HepG2 (cell line): ENCODE data around the gene PMEL. TPM values are rescaled to one million over a fixed set of nuclear protein-coding genes. Genes with fewer than 3 reads are reported as not detected.

ENCODE experiments used
- ATAC-seq: fragments of 200-7000 bp; cut with Tn5 transposase; 3 replicates; pipeline ENCODE4 v1.9.1; 2020; ENCODE audit warnings: mild to moderate bottlenecking, moderate library complexity
- BruUV-seq: library from RNA; stranded (reverse); fragments of 400-500 nt; replicated peaks from 2 replicates; lab custom pipeline; 2021; lab: Mats Ljungman, UMichigan
- CTCF ChIA-PET: fragments of 300-600 bp; formaldehyde crosslinking; extraction: SDS; loops from one replicate; lab custom pipeline; 2021; ENCODE audit warnings: low total read pairs, inconsistent platforms, low intra/inter-chr PET ratio; lab: Yijun Ruan, JAX
- POLR2A ChIA-PET: fragments of 350-600 bp; sonication (Branson Sonifier 250); formaldehyde crosslinking; loops from one replicate; lab custom pipeline; 2020; ENCODE audit warnings: antibody characterized with exemption, inconsistent platforms; lab: Yijun Ruan, JAX
- DNase-seq: peaks from one replicate; pipeline ENCODE4 v3.0.0-alpha.2; 2015; ENCODE audit warnings: low spot score
- FAIRE-seq: peaks from 3 replicates; lab custom pipeline; 2011; peaks lifted over from hg19 to GRCh38; lab: Jason Lieb, UNC
- H2AFZ ChIP-seq: one replicate; pipeline ENCODE4 v1.6.1; 2011; ENCODE audit warnings: low read length, inconsistent platforms
- H3K27ac ChIP-seq: fragments of 300-600 bp; 3 replicates; pipeline ENCODE4 v1.8.0; 2011; ENCODE audit warnings: mixed run types, mild to moderate bottlenecking, mixed read lengths, low read length, inconsistent platforms; ENCODE audit not compliant: insufficient read depth; ENCODE audit errors: extremely low read length
- H3K27me3 ChIP-seq, 2 experiments: fragments of 200-600 bp in 1 of 2; 2 replicates in 1 of 2; 3 replicates in 1 of 2; pipeline versions ENCODE4 v1.6.0 to v1.8.0; 2011; ENCODE audit warnings: low read length in 2 of 2, mild to moderate bottlenecking in 2 of 2, moderate library complexity in 2 of 2, inconsistent platforms in 1 of 2; ENCODE audit not compliant: insufficient read depth in 2 of 2, control insufficient read depth in 1 of 2
- H3K36me3 ChIP-seq, 2 experiments: fragments of 200-600 bp in 1 of 2; replicated peaks in 1 of 2; 2 replicates in 1 of 2; 3 replicates in 1 of 2; pipeline versions ENCODE4 v1.5.1 to v1.8.0; 2011; ENCODE audit warnings: low read length in 2 of 2, inconsistent platforms in 1 of 2; ENCODE audit not compliant: insufficient read depth in 2 of 2, control insufficient read depth in 1 of 2
- H3K4me1 ChIP-seq: 2 replicates; pipeline ENCODE4 v1.5.1; 2012; ENCODE audit warnings: low read length, inconsistent platforms; ENCODE audit not compliant: insufficient read depth
- H3K4me2 ChIP-seq: 2 replicates; pipeline ENCODE4 v1.6.0; 2011; ENCODE audit warnings: low read depth, low read length, inconsistent platforms
- H3K4me3 ChIP-seq, 3 experiments: fragments of 200-600 bp in 1 of 3; sonication (generic), shearing (Covaris generic) in 1 of 3; replicated peaks in 1 of 3; 2 replicates each; pipeline ENCODE4 v1.5.1; 2011 to 2016; ENCODE audit warnings: low read length in 3 of 3, inconsistent platforms in 2 of 3, low read depth in 2 of 3, mild to moderate bottlenecking in 2 of 3, control low read depth in 1 of 3, mixed read lengths in 1 of 3; ENCODE audit not compliant: insufficient read depth in 1 of 3
- H3K79me2 ChIP-seq: one replicate; pipeline ENCODE4 v1.6.1; 2011; ENCODE audit warnings: low read length, inconsistent platforms; ENCODE audit not compliant: insufficient read depth
- H3K9ac ChIP-seq: 2 replicates; pipeline ENCODE4 v1.6.0; 2011; ENCODE audit warnings: mild to moderate bottlenecking, low read depth, low read length, inconsistent platforms; ENCODE audit not compliant: insufficient read depth
- H3K9me3 ChIP-seq: 2 replicates; pipeline ENCODE4 v1.5.1; 2012; ENCODE audit warnings: mild to moderate bottlenecking, low read length
- H4K20me1 ChIP-seq: 2 replicates; pipeline ENCODE4 v1.6.0; 2011; ENCODE audit warnings: inconsistent platforms, mild to moderate bottlenecking, low read length, moderate library complexity; ENCODE audit not compliant: insufficient read depth
- CEBPB ChIP-seq: IDR thresholded peaks from 2 replicates; pipeline ENCODE4 v1.6.1; 2011; ENCODE audit warnings: low read depth, low read length, improper control_type of control experiment, borderline replicate concordance
- HDAC1 ChIP-seq: sonication (generic); formaldehyde crosslinking; IDR thresholded peaks from 2 replicates; pipeline ENCODE4 v1.5.1; 2020; ENCODE audit warnings: mild to moderate bottlenecking, missing genetic modification reagents
- KDM5A ChIP-seq: fragments of 200-600 bp; sonication (generic); IDR thresholded peaks from 2 replicates; pipeline ENCODE4 v1.7.0; 2018; ENCODE audit warnings: antibody characterized with exemption, mild to moderate bottlenecking, low read length, borderline replicate concordance
- MEIS1 ChIP-seq: sonication (generic); formaldehyde crosslinking; IDR thresholded peaks from 2 replicates; pipeline ENCODE4 v1.9.0; 2021; ENCODE audit warnings: mild to moderate bottlenecking, missing genetic modification reagents, moderate library complexity, borderline replicate concordance
- PHF20 ChIP-seq: sonication (generic); formaldehyde crosslinking; IDR thresholded peaks from 2 replicates; pipeline ENCODE4 v1.5.0; 2020; ENCODE audit warnings: mild to moderate bottlenecking, missing genetic modification reagents
- PHF8 ChIP-seq: sonication (generic); formaldehyde crosslinking; IDR thresholded peaks from 2 replicates; pipeline ENCODE4 v1.5.0; 2020; ENCODE audit warnings: missing genetic modification reagents
- POGZ ChIP-seq: sonication (generic); formaldehyde crosslinking; IDR thresholded peaks from 2 replicates; pipeline ENCODE4 v1.4.0; 2020; ENCODE audit warnings: mild to moderate bottlenecking, missing genetic modification reagents
- RBFOX2 ChIP-seq: fragments of 200-400 bp; formaldehyde crosslinking; IDR thresholded peaks from 2 replicates; pipeline ENCODE4 v1.6.1; 2017; ENCODE audit warnings: low read depth, mild to moderate bottlenecking, low read length
- SP1 ChIP-seq, 2 experiments: fragments of 450-650 bp in 1 of 2; sonication (generic) in 1 of 2; formaldehyde crosslinking in 1 of 2; IDR thresholded peaks; 2 replicates each; pipeline versions ENCODE4 v1.4.0 to v1.6.1; 2016 to 2020; ENCODE audit warnings: missing genetic modification reagents in 1 of 2
- SP5 ChIP-seq: IDR thresholded peaks from 2 replicates; pipeline ENCODE4 v1.6.1; 2016; ENCODE audit warnings: low read depth, borderline replicate concordance
- ZNF143 ChIP-seq: sonication (generic); formaldehyde crosslinking; IDR thresholded peaks from 2 replicates; pipeline ENCODE4 v1.4.0; 2020; ENCODE audit warnings: missing genetic modification reagents
- ZNF383 ChIP-seq: sonication (generic); formaldehyde crosslinking; IDR thresholded peaks from 2 replicates; pipeline ENCODE4 v1.4.0; 2020; ENCODE audit warnings: missing genetic modification reagents, mild to moderate bottlenecking, borderline replicate concordance
- ZNF430 ChIP-seq: sonication (generic); formaldehyde crosslinking; IDR thresholded peaks from 2 replicates; pipeline ENCODE4 v1.9.0; 2021; ENCODE audit warnings: mild to moderate bottlenecking, missing genetic modification reagents
- ZNF563 ChIP-seq: sonication (generic); formaldehyde crosslinking; IDR thresholded peaks from 2 replicates; pipeline ENCODE4 v1.8.0; 2022; ENCODE audit warnings: mild to moderate bottlenecking, moderate library complexity, missing genetic modification reagents
- WGBS: methylation state at CpG from one replicate; pipeline ENCODE4 v1.1.6; 2017; ENCODE audit warnings: low lambda C conversion rate; 5-methylcytosine and 5-hydroxymethylcytosine counted together
- in situ Hi-C: cut with HindIII; loops from 2 replicates; pipeline ENCODE4 v1.10.0; 2017; ENCODE audit warnings: low pct_unique_long_range_greater_than_20kb; ENCODE audit not compliant: extremely low pct_ligation_motif_present
- intact Hi-C: fragments of 100-400 bp; cut with micrococcal nuclease; formaldehyde crosslinking; loops from one replicate; pipeline ENCODE4 v1.10.0; 2022; ENCODE audit not compliant: unreplicated experiment
- polyA plus RNA-seq, 8 experiments: library from polyadenylated mRNA; depleted of rRNA in 3 of 8; stranded (reverse) in 7 of 8; unstranded in 1 of 8; fragments of >200 nt; fragmentation: Illumina TruSeq in 4 of 8; extraction: Trizol in 4 of 8; gene quantifications; 2 replicates each; pipeline versions ENCODE4 v1.2.1 to v1.2.3, GENCODE V29; 2011 to 2016; ENCODE audit warnings: low read depth in 4 of 8, missing spikeins in 1 of 8, mixed read lengths in 1 of 8; ENCODE audit not compliant: insufficient read depth in 1 of 8
- total RNA-seq, 5 experiments: library from RNA; depleted of rRNA; stranded (reverse); fragments of >200 nt; fragmentation: Illumina TruSeq; extraction: Trizol; gene quantifications; 2 replicates each; pipeline ENCODE4 v1.2.3, GENCODE V29; 2016; ENCODE audit warnings: low read depth in 1 of 5
- TF ChIP-seq, protein P1 (sequence below): sonication (generic); formaldehyde crosslinking; IDR thresholded peaks from 2 replicates; pipeline ENCODE4 v1.9.0; 2022; ENCODE audit warnings: missing genetic modification reagents, mild to moderate bottlenecking, borderline replicate concordance
- TF ChIP-seq, protein P2 (sequence below): sonication (generic); formaldehyde crosslinking; IDR thresholded peaks from 2 replicates; pipeline ENCODE4 v1.4.0; 2020; ENCODE audit warnings: missing genetic modification reagents
- TF ChIP-seq, protein P3 (sequence below): IDR thresholded peaks from 2 replicates; pipeline ENCODE4 v1.6.1; 2016; ENCODE audit warnings: low read depth, control low read depth

PMEL gene
- total and polyA plus RNA-seq, 2 of the 13 experiments (the other 11 are each of a cell fraction or from before 2014, with no cell fraction given), result 0.49 to 3.3 TPM

DNA sequence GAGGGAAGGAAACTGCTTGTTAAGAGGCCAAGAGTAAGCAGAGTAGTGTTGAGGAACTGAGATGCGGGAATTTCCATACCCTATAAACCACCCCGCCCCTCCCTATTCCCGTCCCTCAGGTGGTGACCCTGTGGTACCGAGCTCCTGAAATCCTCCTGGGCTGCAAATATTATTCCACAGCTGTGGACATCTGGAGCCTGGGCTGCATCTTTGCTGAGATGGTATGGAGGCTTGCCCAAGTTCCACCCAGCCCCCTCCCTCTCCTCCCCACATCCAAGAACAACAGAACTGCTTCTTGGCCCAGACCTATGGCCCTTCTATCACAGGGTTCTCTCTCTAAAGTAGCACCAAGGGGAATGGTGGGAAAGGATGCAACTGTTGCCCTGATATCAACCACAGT, 3.5 kb upstream of the PMEL start (continued):
- TF ChIP-seq, protein P1, sequence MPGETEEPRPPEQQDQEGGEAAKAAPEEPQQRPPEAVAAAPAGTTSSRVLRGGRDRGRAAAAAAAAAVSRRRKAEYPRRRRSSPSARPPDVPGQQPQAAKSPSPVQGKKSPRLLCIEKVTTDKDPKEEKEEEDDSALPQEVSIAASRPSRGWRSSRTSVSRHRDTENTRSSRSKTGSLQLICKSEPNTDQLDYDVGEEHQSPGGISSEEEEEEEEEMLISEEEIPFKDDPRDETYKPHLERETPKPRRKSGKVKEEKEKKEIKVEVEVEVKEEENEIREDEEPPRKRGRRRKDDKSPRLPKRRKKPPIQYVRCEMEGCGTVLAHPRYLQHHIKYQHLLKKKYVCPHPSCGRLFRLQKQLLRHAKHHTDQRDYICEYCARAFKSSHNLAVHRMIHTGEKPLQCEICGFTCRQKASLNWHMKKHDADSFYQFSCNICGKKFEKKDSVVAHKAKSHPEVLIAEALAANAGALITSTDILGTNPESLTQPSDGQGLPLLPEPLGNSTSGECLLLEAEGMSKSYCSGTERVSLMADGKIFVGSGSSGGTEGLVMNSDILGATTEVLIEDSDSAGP (CRISPR knock-in tag), result no peak
- TF ChIP-seq ZNF383 (CRISPR knock-in tag) (no peak), ZNF563 (no peak)
- TF ChIP-seq, protein P2, sequence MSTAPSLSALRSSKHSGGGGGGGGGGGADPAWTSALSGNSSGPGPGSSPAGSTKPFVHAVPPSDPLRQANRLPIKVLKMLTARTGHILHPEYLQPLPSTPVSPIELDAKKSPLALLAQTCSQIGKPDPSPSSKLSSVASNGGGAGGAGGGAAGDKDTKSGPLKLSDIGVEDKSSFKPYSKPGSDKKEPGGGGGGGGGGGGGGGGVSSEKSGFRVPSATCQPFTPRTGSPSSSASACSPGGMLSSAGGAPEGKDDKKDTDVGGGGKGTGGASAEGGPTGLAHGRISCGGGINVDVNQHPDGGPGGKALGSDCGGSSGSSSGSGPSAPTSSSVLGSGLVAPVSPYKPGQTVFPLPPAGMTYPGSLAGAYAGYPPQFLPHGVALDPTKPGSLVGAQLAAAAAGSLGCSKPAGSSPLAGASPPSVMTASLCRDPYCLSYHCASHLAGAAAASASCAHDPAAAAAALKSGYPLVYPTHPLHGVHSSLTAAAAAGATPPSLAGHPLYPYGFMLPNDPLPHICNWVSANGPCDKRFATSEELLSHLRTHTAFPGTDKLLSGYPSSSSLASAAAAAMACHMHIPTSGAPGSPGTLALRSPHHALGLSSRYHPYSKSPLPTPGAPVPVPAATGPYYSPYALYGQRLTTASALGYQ (CRISPR knock-in tag), result no peak

DNA sequence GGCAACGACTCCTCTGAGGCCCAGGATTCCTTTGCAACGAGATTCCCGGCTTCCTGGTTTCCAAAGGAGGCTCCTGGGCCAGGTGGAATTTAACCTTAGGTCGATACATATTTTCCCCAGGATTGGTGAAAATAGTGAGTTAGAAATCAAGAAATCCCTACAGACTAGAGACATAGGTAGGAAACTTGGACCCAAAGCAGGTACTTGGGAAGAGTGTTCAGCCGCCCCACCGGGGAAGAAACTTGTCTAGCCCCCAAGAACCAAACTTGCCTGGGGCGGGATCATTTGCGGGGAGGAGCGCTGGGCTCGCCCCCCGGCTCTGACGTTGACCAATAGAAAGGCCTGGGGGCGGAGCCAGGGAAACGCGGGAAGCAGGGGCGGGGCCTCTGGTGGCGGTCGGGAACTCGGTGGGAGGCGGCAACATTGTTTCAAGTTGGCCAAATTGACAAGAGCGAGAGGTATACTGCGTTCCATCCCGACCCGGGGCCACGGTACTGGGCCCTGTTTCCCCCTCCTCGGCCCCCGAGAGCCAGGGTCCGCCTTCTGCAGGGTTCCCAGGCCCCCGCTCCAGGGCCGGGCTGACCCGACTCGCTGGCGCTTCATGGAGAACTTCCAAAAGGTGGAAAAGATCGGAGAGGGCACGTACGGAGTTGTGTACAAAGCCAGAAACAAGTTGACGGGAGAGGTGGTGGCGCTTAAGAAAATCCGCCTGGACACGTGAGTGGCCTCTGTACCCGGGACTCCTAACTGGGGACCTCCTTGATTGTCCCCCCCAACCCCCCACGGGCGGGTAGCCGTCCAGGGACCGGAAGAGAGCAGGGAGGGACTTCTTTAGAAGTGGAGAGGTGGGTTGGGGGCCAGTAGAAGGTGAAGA, 803 bp upstream of the PMEL start, which contains the start of gene CDK2:
Gene CDK2, plus strand, starts transcription at position 423 of the 874 bp plus-strand sequence. Its CDS starts 179 bp downstream, at position 602.
- no peaks in the 10 kb centered on the region for H3K27me3 ChIP-seq
- H3K4me3 ChIP-seq, result peak within 1 kb of the TSS; percentile 87 to 93 (median 90)
- peak within 1 kb of the TSS; percentile 77 for H3K9ac ChIP-seq
- no peaks in the 10 kb centered on the region for H3K9me3 ChIP-seq
- H3K36me3 ChIP-seq, result peaks cover 2 to 20% of the 10 kb centered on the region in 2 experiments
- H4K20me1 ChIP-seq, result no peaks in the 10 kb centered on the region
- in situ Hi-C loops, result no loop called here
- H3K4me1 ChIP-seq, result peaks cover 29% of the 10 kb centered on the region
- H3K79me2 ChIP-seq, result peaks cover 15% of the 10 kb centered on the region
- TSS peak; percentile 72 for BruUV-seq
- peak within 1 kb of the TSS; percentile 69 for H3K27ac ChIP-seq
- intact Hi-C loops, result no loop called here
- FAIRE-seq (peak; percentile 69), ATAC-seq (peak; percentile 93), DNase-seq (peak; percentile 76)
- H2AFZ ChIP-seq, result peak within 1 kb of the TSS; percentile 79
- ChIA-PET CTCF (interaction anchor here (0.8 kb wide), 1 partner anchor 30 kb away, joined by 3 read pairs; the partner anchor contains the start of gene SUOX), POLR2A (no interaction called here)
- 1% methylated on average over 21 of the region's 45 CpGs for WGBS
- peak within 1 kb of the TSS; percentile 91 for H3K4me2 ChIP-seq
- TF ChIP-seq POGZ (CRISPR knock-in tag), result peak; percentile 23; the same call in 1 of the 2 replicates
- peak; percentile 69 for TF ChIP-seq KDM5A
- TF ChIP-seq ZNF430 (CRISPR knock-in tag), result peak; percentile 21; the same call in 1 of the 2 replicates
- TF ChIP-seq MEIS1 (CRISPR knock-in tag), result peak; percentile 75; the same call in 1 of the 2 replicates
- 0 out of 2 replicates have a peak, but pooled peaks have one; percentile 12 for TF ChIP-seq ZNF143 (CRISPR knock-in tag)
- TF ChIP-seq CEBPB, result no peak
- TF ChIP-seq, protein P3, sequence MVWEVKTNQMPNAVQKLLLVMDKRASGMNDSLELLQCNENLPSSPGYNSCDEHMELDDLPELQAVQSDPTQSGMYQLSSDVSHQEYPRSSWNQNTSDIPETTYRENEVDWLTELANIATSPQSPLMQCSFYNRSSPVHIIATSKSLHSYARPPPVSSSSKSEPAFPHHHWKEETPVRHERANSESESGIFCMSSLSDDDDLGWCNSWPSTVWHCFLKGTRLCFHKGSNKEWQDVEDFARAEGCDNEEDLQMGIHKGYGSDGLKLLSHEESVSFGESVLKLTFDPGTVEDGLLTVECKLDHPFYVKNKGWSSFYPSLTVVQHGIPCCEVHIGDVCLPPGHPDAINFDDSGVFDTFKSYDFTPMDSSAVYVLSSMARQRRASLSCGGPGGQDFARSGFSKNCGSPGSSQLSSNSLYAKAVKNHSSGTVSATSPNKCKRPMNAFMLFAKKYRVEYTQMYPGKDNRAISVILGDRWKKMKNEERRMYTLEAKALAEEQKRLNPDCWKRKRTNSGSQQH (CRISPR knock-in tag), result peak; percentile 17; the same call in 1 of the 2 replicates
- peak; percentile 69 for TF ChIP-seq PHF8 (CRISPR knock-in tag)
- TF ChIP-seq HDAC1 (CRISPR knock-in tag), result peak; percentile 57
- TF ChIP-seq SP5 (CRISPR knock-in tag), result peak; percentile 49; the same call in 1 of the 2 replicates
- TF ChIP-seq RBFOX2, result peak; percentile 67
- no peak for TF ChIP-seq SP1 (IDR thresholded peaks at IDR 0.05)
- peak; percentile 88 for TF ChIP-seq SP1 (CRISPR knock-in tag; IDR thresholded peaks at IDR 0.05)
- TF ChIP-seq PHF20, result peak; percentile 65; the same call in 1 of the 2 replicates
